IPS-18a (cell line): ENCODE results near the gene ACTL8.

ENCODE experiments used
- H3K27ac ChIP-seq: one replicate; pipeline ENCODE4 v1.5.1; 2013; ENCODE audit warnings: low read length
- H3K27me3 ChIP-seq: one replicate; pipeline ENCODE4 v1.6.1; 2013; ENCODE audit warnings: mild to moderate bottlenecking, low read length; ENCODE audit not compliant: control insufficient read depth, insufficient read depth
- H3K36me3 ChIP-seq: one replicate; pipeline ENCODE4 v1.6.1; 2013; ENCODE audit warnings: low read depth, low read length; ENCODE audit not compliant: control insufficient read depth
- H3K4me1 ChIP-seq: one replicate; pipeline ENCODE4 v1.6.1; 2013; ENCODE audit warnings: low read depth, low read length; ENCODE audit not compliant: control insufficient read depth
- H3K4me3 ChIP-seq: one replicate; pipeline ENCODE4 v1.5.1; 2013; ENCODE audit warnings: low read length
- H3K9ac ChIP-seq: one replicate; pipeline ENCODE4 v1.6.1; 2013; ENCODE audit warnings: mild to moderate bottlenecking, low read length, moderate library complexity
- H3K9me3 ChIP-seq: one replicate; pipeline ENCODE4 v1.6.1; 2013; ENCODE audit warnings: low read depth, low read length; ENCODE audit not compliant: control insufficient read depth

The ACTL8 gene

GRCh38 chr1:17755120-17755519, at the start of gene ACTL8:
TSS of gene ACTL8 (plus strand) at chr1:17755333. CDS start at chr1:17823009, 67,676 bp downstream.
- Histone ChIP-seq H3K9me3 (peaks cover 24% of the 10 kb centered on the region), H3K27ac (no peak within 1 kb of the TSS), H3K4me1 (no peaks in the 10 kb centered on the region), H3K27me3 (no peaks in the 10 kb centered on the region), H3K36me3 (no peaks in the 10 kb centered on the region), H3K4me3 (no peak within 1 kb of the TSS), H3K9ac (no peak within 1 kb of the TSS)

- no peak overlapping the region for H3K4me3 ChIP-seq
- H3K9me3 ChIP-seq, result no peaks in the 10 kb centered on the region
- no peak overlapping the region for H3K27ac ChIP-seq
- H3K27me3 ChIP-seq, result no peaks in the 10 kb centered on the region
- peaks cover 2% of the 10 kb centered on the region for H3K4me1 ChIP-seq
- no peaks in the 10 kb centered on the region for H3K36me3 ChIP-seq
- no peak overlapping the region for H3K9ac ChIP-seq
Measured at GRCh38 chr1:17706445-17706844, 48.7 kb upstream of the ACTL8 start.

GRCh38 chr1:17709981-17710380, 45.2 kb upstream of the ACTL8 start:
- H3K4me3 ChIP-seq, result no peak overlapping the region
- H3K27me3 ChIP-seq, result no peaks in the 10 kb centered on the region
- H3K4me1 ChIP-seq, result no peaks in the 10 kb centered on the region
- no peaks in the 10 kb centered on the region for H3K36me3 ChIP-seq
- H3K27ac ChIP-seq, result no peak overlapping the region
- H3K9ac ChIP-seq, result no peak overlapping the region
- H3K9me3 ChIP-seq, result no peaks in the 10 kb centered on the region

- H3K27ac ChIP-seq, result no peak overlapping the region
- no peaks in the 10 kb centered on the region for H3K27me3 ChIP-seq
- no peaks in the 10 kb centered on the region for H3K9me3 ChIP-seq
- H3K9ac ChIP-seq, result no peak overlapping the region
- no peaks in the 10 kb centered on the region for H3K4me1 ChIP-seq
- no peaks in the 10 kb centered on the region for H3K36me3 ChIP-seq
- no peak overlapping the region for H3K4me3 ChIP-seq
Measured at GRCh38 chr1:17710889-17711576, 44.1 kb upstream of the ACTL8 start.

- Histone ChIP-seq H3K4me3 (no peak overlapping the region), H3K27ac (no peak overlapping the region), H3K27me3 (no peaks in the 10 kb centered on the region), H3K9ac (no peak overlapping the region), H3K9me3 (no peaks in the 10 kb centered on the region), H3K4me1 (no peaks in the 10 kb centered on the region), H3K36me3 (no peaks in the 10 kb centered on the region)
Measured at GRCh38 chr1:17711577-17711910, 43.6 kb upstream of the ACTL8 start.

GRCh38 chr1:17711941-17712340, 43.2 kb upstream of the ACTL8 start:
- Histone ChIP-seq H3K4me1 (no peaks in the 10 kb centered on the region), H3K27ac (no peak overlapping the region), H3K9me3 (no peaks in the 10 kb centered on the region), H3K9ac (no peak overlapping the region), H3K36me3 (no peaks in the 10 kb centered on the region), H3K27me3 (no peaks in the 10 kb centered on the region), H3K4me3 (no peak overlapping the region)

- Histone ChIP-seq H3K36me3 (no peaks in the 10 kb centered on the region), H3K9ac (no peak overlapping the region), H3K27ac (no peak overlapping the region), H3K9me3 (no peaks in the 10 kb centered on the region), H3K4me3 (no peak overlapping the region), H3K27me3 (no peaks in the 10 kb centered on the region), H3K4me1 (no peaks in the 10 kb centered on the region)
Measured at GRCh38 chr1:17713993-17714392, 41.1 kb upstream of the ACTL8 start.

- no peaks in the 10 kb centered on the region for H3K9me3 ChIP-seq
- no peaks in the 10 kb centered on the region for H3K36me3 ChIP-seq
- H3K4me3 ChIP-seq, result no peak overlapping the region
- H3K27ac ChIP-seq, result no peak overlapping the region
- H3K27me3 ChIP-seq, result no peaks in the 10 kb centered on the region
- no peaks in the 10 kb centered on the region for H3K4me1 ChIP-seq
- no peak overlapping the region for H3K9ac ChIP-seq
Measured at GRCh38 chr1:17717594-17718535, 37.3 kb upstream of the ACTL8 start.

- Histone ChIP-seq H3K4me3 (no peak overlapping the region), H3K9me3 (no peaks in the 10 kb centered on the region), H3K9ac (no peak overlapping the region), H3K36me3 (no peaks in the 10 kb centered on the region), H3K4me1 (no peaks in the 10 kb centered on the region), H3K27ac (no peak overlapping the region), H3K27me3 (no peaks in the 10 kb centered on the region)
Measured at GRCh38 chr1:17719874-17720273, 35.3 kb upstream of the ACTL8 start.

GRCh38 chr1:17721444-17721843, 33.7 kb upstream of the ACTL8 start:
- no peaks in the 10 kb centered on the region for H3K9me3 ChIP-seq
- no peak overlapping the region for H3K9ac ChIP-seq
- H3K4me1 ChIP-seq, result no peaks in the 10 kb centered on the region
- H3K27ac ChIP-seq, result no peak overlapping the region
- no peak overlapping the region for H3K4me3 ChIP-seq
- no peaks in the 10 kb centered on the region for H3K27me3 ChIP-seq
- no peaks in the 10 kb centered on the region for H3K36me3 ChIP-seq

- Histone ChIP-seq H3K9me3 (no peaks in the 10 kb centered on the region), H3K27ac (no peak overlapping the region), H3K9ac (no peak overlapping the region), H3K4me3 (no peak overlapping the region), H3K4me1 (no peaks in the 10 kb centered on the region), H3K36me3 (no peaks in the 10 kb centered on the region), H3K27me3 (no peaks in the 10 kb centered on the region)
Measured at GRCh38 chr1:17723684-17724083, 31.4 kb upstream of the ACTL8 start.

GRCh38 chr1:17724150-17724549, 31.0 kb upstream of the ACTL8 start:
- Histone ChIP-seq H3K4me1 (no peaks in the 10 kb centered on the region), H3K4me3 (no peak overlapping the region), H3K27ac (no peak overlapping the region), H3K9ac (no peak overlapping the region), H3K9me3 (no peaks in the 10 kb centered on the region), H3K36me3 (no peaks in the 10 kb centered on the region), H3K27me3 (no peaks in the 10 kb centered on the region)
